PC-3 (cell line): ENCODE measurements around the gene ARMC8. TPM values are rescaled to one million over a fixed set of nuclear protein-coding genes. Genes with fewer than 3 reads are reported as not detected.

Experiments
- ATAC-seq: fragments of 200-7000 bp; cut with Tn5 transposase; 2 replicates; pipeline ENCODE4 v1.9.1; 2020; ENCODE audit warnings: mild to moderate bottlenecking, moderate library complexity
- BruUV-seq: library from RNA; stranded (reverse); fragments of 400-500 nt; replicated peaks from 2 replicates; lab custom pipeline; 2021; lab: Mats Ljungman, UMichigan
- CTCF ChIA-PET: fragments of 300-600 bp; sonication (Branson Sonifier 250); formaldehyde crosslinking; loops from one replicate; lab custom pipeline; 2022; ENCODE audit warnings: antibody characterized with exemption; lab: Charles Lee
- POLR2A ChIA-PET: fragments of 300-600 bp; sonication (Branson Sonifier 250); formaldehyde crosslinking; loops from one replicate; lab custom pipeline; 2022; ENCODE audit warnings: antibody characterized with exemption; ENCODE audit not compliant: unreplicated experiment; lab: Charles Lee
- DNase-seq: peaks from one replicate; pipeline ENCODE4 v3.0.0-alpha.2; 2015
- H2AFZ ChIP-seq: fragments of 300-600 bp; sonication (generic); 2 replicates; pipeline ENCODE4 v1.6.0; 2016; ENCODE audit warnings: antibody characterized with exemption, low read length
- H3F3A ChIP-seq: fragments of 300-600 bp; sonication (generic); one replicate; pipeline ENCODE4 v1.6.0; 2017; ENCODE audit warnings: antibody characterized with exemption, low read length, control low read depth, mild to moderate bottlenecking; ENCODE audit not compliant: unreplicated experiment
- H3K27ac ChIP-seq: fragments of 300-600 bp; sonication (generic); 2 replicates; pipeline ENCODE4 v1.5.1; 2016; ENCODE audit warnings: mild to moderate bottlenecking, low read length
- H3K27me3 ChIP-seq: fragments of 300-600 bp; sonication (generic); 2 replicates; pipeline ENCODE4 v1.6.1; 2016; ENCODE audit warnings: low read length, mixed read lengths
- H3K36me3 ChIP-seq: fragments of 300-600 bp; sonication (generic); 2 replicates; pipeline ENCODE4 v1.6.1; 2016; ENCODE audit warnings: low read depth, mixed run types, low read length, mixed read lengths
- H3K4me1 ChIP-seq: fragments of 300-600 bp; sonication (generic); 2 replicates; pipeline ENCODE4 v1.5.1; 2016; ENCODE audit warnings: low read length; ENCODE audit not compliant: insufficient read depth
- H3K4me2 ChIP-seq: fragments of 300-600 bp; sonication (generic); 2 replicates; pipeline ENCODE4 v1.6.0; 2016; ENCODE audit warnings: low read length
- H3K4me3 ChIP-seq: fragments of 300-600 bp; sonication (generic); 2 replicates; pipeline ENCODE4 v1.5.1; 2016; ENCODE audit warnings: mild to moderate bottlenecking, low read length, mixed read lengths
- H3K79me2 ChIP-seq: fragments of 300-600 bp; sonication (generic); 2 replicates; pipeline ENCODE4 v1.6.1; 2017; ENCODE audit warnings: low read length, mixed read lengths
- H3K9ac ChIP-seq: fragments of 300-600 bp; sonication (generic); 2 replicates; pipeline ENCODE4 v1.6.0; 2016; ENCODE audit warnings: mild to moderate bottlenecking, low read length
- H3K9me2 ChIP-seq: fragments of 300-600 bp; sonication (generic); replicated peaks from 2 replicates; pipeline ENCODE4 v1.6.1; 2016; ENCODE audit warnings: mixed run types, low read length, mixed read lengths
- H3K9me3 ChIP-seq: fragments of 300-600 bp; sonication (generic); 2 replicates; pipeline ENCODE4 v1.6.1; 2016; ENCODE audit warnings: low read length, mixed read lengths
- H4K20me1 ChIP-seq: fragments of 300-600 bp; sonication (generic); 2 replicates; pipeline ENCODE4 v1.6.1; 2016; ENCODE audit warnings: low read length, mixed read lengths
- EZH2 ChIP-seq: fragments of 300-600 bp; sonication (generic); IDR thresholded peaks from one replicate; pipeline ENCODE4 v1.6.1; 2017; ENCODE audit warnings: antibody characterized with exemption, mild to moderate bottlenecking, low read length; ENCODE audit not compliant: unreplicated experiment
- EZH2phosphoT487 ChIP-seq: fragments of 300-600 bp; sonication (generic); IDR thresholded peaks from 2 replicates; pipeline ENCODE4 v1.6.1; 2018; ENCODE audit warnings: mild to moderate bottlenecking, antibody characterized with exemption, low read length, borderline replicate concordance
- intact Hi-C: fragments of 100-400 bp; cut with micrococcal nuclease; formaldehyde crosslinking; loops from 2 replicates; pipeline ENCODE4 v1.9.0; 2023
- total RNA-seq: library from RNA; depleted of rRNA; stranded (reverse); fragments of >200 nt; gene quantifications from 2 replicates; pipeline ENCODE4 v1.2.3, GENCODE V29; 2014
- TF ChIP-seq, protein P1 (sequence below): fragments of 300-600 bp; sonication (generic); conservative IDR thresholded peaks from 2 replicates; pipeline ENCODE4 v1.5.1; 2017; ENCODE audit warnings: antibody characterized with exemption, low read depth, mild to moderate bottlenecking, low read length

Gene ARMC8
- total RNA-seq, 1 experiment from 2014 or later, result 21.1 TPM

- no peaks in the 10 kb centered on the region for H3K9me2 ChIP-seq
- no peak overlapping the region for H3K4me3 ChIP-seq
- ChIA-PET POLR2A (no interaction called here), CTCF (no interaction called here)
- TF ChIP-seq, protein P1, sequence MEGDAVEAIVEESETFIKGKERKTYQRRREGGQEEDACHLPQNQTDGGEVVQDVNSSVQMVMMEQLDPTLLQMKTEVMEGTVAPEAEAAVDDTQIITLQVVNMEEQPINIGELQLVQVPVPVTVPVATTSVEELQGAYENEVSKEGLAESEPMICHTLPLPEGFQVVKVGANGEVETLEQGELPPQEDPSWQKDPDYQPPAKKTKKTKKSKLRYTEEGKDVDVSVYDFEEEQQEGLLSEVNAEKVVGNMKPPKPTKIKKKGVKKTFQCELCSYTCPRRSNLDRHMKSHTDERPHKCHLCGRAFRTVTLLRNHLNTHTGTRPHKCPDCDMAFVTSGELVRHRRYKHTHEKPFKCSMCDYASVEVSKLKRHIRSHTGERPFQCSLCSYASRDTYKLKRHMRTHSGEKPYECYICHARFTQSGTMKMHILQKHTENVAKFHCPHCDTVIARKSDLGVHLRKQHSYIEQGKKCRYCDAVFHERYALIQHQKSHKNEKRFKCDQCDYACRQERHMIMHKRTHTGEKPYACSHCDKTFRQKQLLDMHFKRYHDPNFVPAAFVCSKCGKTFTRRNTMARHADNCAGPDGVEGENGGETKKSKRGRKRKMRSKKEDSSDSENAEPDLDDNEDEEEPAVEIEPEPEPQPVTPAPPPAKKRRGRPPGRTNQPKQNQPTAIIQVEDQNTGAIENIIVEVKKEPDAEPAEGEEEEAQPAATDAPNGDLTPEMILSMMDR, result no peak
- TF ChIP-seq EZH2phosphoT487, result no peak
- TF ChIP-seq EZH2, result no peak
- no peak overlapping the region for H3K9ac ChIP-seq
- no peaks in the 10 kb centered on the region for H3K36me3 ChIP-seq
- H2AFZ ChIP-seq, result no peak overlapping the region
- intact Hi-C loops, result loop anchor here (5.0 kb wide), 1 partner anchor 232 kb away; no protein-coding TSS in a partner anchor
- H4K20me1 ChIP-seq, result peaks cover 14% of the 10 kb centered on the region; the same call in 1 of the 2 replicates
- H3K9me3 ChIP-seq, result no peaks in the 10 kb centered on the region
- H3K27me3 ChIP-seq, result no peaks in the 10 kb centered on the region
- peaks cover 28% of the 10 kb centered on the region for H3K79me2 ChIP-seq
- ATAC-seq (peak; percentile 20; the same call in 1 of the 2 replicates), DNase-seq (peak; percentile 48)
- peaks cover 35% of the 10 kb centered on the region for H3K4me1 ChIP-seq
- H3K4me2 ChIP-seq, result peak overlapping the region; percentile 24; the same call in 1 of the 2 replicates
- H3F3A ChIP-seq, result no peaks in the 10 kb centered on the region
- no peak overlapping the region for H3K27ac ChIP-seq
- no TSS peak for BruUV-seq
Measured at GRCh38 chr3:138184994-138185393, 2.1 kb upstream of the ARMC8 start.

DNA sequence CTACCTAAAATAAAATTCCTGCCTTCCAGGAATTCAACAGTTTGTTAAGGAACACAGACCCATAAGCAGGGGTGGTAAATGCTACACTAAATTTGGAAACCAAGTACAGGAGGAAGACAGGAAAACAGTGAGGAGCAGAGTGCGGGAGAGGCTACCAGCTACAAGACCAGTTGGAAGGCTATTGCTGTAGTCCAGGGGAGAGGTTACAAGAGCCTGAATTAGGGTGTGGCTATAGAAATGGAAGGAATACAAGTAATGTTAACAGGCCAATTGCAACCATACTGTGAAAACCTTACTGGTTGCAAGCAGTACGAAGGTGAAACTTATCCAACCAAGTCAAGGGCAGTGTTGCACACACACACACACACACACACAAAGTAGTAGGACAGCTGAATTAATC lies 880 bp upstream of the ARMC8 start:
- Histone ChIP-seq H3K9me2 (no peaks in the 10 kb centered on the region), H3K36me3 (no peaks in the 10 kb centered on the region), H3K27me3 (no peaks in the 10 kb centered on the region), H3K79me2 (peaks cover 39% of the 10 kb centered on the region), H3K9ac (peak overlapping the region; percentile 97; the same call in 1 of the 2 replicates), H4K20me1 (peaks cover 14% of the 10 kb centered on the region; the same call in 1 of the 2 replicates), H3K27ac (no peak overlapping the region), H3K4me3 (peak overlapping the region; percentile 81), H3K4me1 (peaks cover 35% of the 10 kb centered on the region), H2AFZ (peak overlapping the region; percentile 99), H3K9me3 (no peaks in the 10 kb centered on the region), H3K4me2 (peak overlapping the region; percentile 93), H3F3A (no peaks in the 10 kb centered on the region)
- CTCF ChIA-PET, result no interaction called here
- BruUV-seq, result no TSS peak
- TF ChIP-seq EZH2, result no peak
- TF ChIP-seq, protein P1, result no peak
- TF ChIP-seq EZH2phosphoT487, result no peak
- peak; percentile 48 for DNase-seq
- ATAC-seq, result peak; percentile 25
- POLR2A ChIA-PET, result no interaction called here
- intact Hi-C loops, result loop anchor here (2.0 kb wide), 1 partner anchor 55 kb away; no protein-coding TSS in a partner anchor

GRCh38 chr3:138186803-138187295 lies 252 bp upstream of the ARMC8 start:
- ChIA-PET CTCF (no interaction called here), POLR2A (interaction anchor here (0.7 kb wide), 1 partner anchor 52 kb away, joined by 3 read pairs; no protein-coding TSS in a partner anchor)
- H3K4me2 ChIP-seq, result peak overlapping the region; percentile 93
- peaks cover 35% of the 10 kb centered on the region for H3K4me1 ChIP-seq
- no peaks in the 10 kb centered on the region for H3K36me3 ChIP-seq
- H3K79me2 ChIP-seq, result peaks cover 46% of the 10 kb centered on the region
- TF ChIP-seq EZH2phosphoT487 (no peak), EZH2 (no peak)
- TF ChIP-seq, protein P1, result no peak
- no peaks in the 10 kb centered on the region for H3K9me3 ChIP-seq
- peak overlapping the region; percentile 97 for H3K9ac ChIP-seq
- H3K27me3 ChIP-seq, result no peaks in the 10 kb centered on the region
- peaks cover 18% of the 10 kb centered on the region for H4K20me1 ChIP-seq
- H3F3A ChIP-seq, result no peaks in the 10 kb centered on the region
- peak overlapping the region; percentile 81 for H3K4me3 ChIP-seq
- intact Hi-C loops, result loop anchor here (1.0 to 2.0 kb wide), 3 partner anchors 54 to 142 kb away; partner anchors contain the start of gene NME9
- H3K9me2 ChIP-seq, result no peaks in the 10 kb centered on the region
- peak overlapping the region; percentile 99 for H2AFZ ChIP-seq
- ATAC-seq (peak; percentile 36), DNase-seq (peak; percentile 81)
- no TSS peak for BruUV-seq
- peak overlapping the region; percentile 75 for H3K27ac ChIP-seq
